NCI-H2081 (cell line): ENCODE data around the gene SLC22A4.

ENCODE experiments used
- DNase-seq, 2 experiments: peaks; one replicate each; lab custom pipeline; 2025; lab: John Stamatoyannopoulos, UW

SLC22A4 gene

DNA sequence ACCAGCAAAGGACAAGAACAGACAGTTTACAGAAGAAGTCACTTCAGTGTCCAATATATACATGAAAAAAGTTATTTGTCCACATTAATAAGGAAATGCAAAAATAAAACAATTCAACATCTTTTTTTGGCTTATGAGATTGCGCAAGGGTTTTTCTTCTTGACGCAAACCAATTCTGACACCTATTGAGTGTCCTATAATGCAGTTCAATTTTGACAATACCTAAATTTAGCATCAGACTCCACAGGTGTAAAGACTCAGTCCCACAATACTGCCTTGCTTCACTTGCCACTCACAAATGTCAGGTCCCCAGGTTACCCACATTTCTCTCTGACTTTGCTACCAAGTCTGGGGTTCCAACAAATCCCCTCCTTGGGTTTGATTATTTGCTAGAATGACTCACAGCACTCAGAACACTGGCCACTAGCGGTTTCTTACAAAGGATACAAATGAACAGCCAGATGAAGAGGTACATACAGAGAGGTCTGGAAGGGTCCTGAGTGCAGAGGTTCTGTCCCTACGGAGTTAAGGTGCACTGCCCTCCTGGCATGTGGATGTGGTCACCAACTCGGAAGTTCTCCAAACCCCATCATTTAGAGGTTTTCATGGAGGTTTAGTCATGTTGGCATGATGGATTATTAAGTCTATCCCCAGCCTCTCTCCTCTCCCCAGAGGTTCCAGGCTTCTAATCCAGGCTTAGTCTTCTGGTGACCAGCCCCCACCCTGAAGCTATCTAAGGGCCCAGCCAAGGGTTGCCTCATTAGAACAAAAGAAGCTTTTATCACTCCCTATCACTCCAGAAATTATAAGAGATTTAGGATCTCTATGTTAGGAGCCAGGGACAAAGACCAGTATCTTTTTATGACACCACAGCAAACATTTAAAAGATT lies 48.3 kb downstream of the SLC22A4 start:
- no peak for DNase-seq

- DNase-seq, result no peak
These were observed 50.8 kb downstream of the SLC22A4 start for GRCh38 chr5:132344775-132345514.

- no peak for DNase-seq
These were observed 59.3 kb downstream of the SLC22A4 start for GRCh38 chr5:132353486-132353995.

- DNase-seq, result no peak
These were observed 60.4 kb downstream of the SLC22A4 start for GRCh38 chr5:132354381-132355139.

DNA sequence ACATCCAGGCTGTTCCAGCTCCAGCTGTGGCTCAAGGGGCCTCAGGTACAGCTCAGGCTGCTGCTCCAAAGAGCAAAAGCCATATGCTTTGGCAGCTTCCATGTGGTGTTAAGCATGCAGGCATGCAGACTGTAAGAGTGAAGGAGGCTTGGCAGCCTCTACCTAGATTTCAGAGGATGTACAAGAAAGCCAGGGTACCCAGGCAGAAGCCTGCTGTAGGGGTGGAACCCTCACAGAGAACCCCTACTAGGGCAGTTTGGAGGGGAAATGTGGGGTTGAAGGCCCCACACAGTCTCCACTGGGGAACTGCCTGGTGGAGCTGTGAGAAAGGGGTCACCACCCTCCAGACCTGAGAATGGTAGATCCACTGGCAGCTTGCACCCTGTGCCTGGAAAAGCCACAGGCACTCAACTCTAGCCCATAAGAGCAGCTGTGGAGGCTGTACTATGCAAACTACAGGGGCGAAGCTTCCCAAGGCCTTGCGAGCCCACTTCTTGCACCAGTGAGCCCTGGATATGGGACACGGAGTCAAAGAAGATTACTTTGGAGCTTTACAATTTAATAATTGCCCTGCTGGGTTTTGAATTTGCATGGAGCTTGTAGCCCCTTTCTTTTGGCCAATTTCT lies 61.1 kb downstream of the SLC22A4 start:
- DNase-seq, result no peak

- DNase-seq, result no peak
These were observed 64.6 kb downstream of the SLC22A4 start for GRCh38 chr5:132358775-132359174.

GRCh38 chr5:132362086-132362485 lies 67.9 kb downstream of the SLC22A4 start:
- DNase-seq, result no peak

GRCh38 chr5:132363431-132364112 lies 69.4 kb downstream of the SLC22A4 start:
- no peak for DNase-seq

- DNase-seq, result no peak
These were observed 70.1 kb downstream of the SLC22A4 start for GRCh38 chr5:132364319-132364718.

DNA sequence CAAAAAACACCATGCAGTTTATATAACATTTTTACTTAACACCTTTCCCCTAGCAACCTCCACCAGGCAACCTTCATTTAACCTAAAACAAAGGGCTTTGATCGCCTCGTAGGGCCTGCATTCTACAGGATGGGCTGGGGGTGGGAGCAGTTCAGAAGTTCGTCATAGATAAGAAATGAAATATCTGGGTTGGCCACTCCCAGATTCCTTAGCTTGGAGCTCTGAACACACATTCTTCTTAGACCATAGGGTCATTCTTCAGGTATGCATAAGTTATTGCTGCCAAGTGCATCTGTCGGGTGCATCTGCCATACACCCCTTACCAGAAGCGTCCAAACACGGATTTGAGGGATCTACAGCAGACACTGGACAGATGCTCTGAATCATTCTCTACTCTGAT lies 71.0 kb downstream of the SLC22A4 start:
- no peak for DNase-seq

DNA sequence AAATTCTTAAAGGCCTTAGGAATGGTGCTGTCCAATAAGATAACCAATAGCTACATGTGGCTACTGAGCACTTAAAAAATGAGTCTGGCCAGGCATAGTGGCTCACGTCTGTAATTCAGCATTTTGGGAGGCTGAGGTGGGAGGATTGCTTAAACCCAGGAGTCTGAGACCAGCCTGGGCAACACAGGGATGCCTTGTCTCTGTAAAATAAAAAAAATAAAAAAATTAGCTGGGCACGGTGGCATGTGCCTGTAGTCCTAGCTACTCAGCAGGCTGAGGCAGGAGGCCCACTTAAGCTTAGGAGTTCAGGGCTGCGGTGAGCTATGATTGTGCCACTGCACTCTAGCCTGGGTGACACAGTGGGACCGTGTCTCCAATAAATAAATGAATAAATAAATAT lies 74.0 kb downstream of the SLC22A4 start:
- no peak for DNase-seq

DNA sequence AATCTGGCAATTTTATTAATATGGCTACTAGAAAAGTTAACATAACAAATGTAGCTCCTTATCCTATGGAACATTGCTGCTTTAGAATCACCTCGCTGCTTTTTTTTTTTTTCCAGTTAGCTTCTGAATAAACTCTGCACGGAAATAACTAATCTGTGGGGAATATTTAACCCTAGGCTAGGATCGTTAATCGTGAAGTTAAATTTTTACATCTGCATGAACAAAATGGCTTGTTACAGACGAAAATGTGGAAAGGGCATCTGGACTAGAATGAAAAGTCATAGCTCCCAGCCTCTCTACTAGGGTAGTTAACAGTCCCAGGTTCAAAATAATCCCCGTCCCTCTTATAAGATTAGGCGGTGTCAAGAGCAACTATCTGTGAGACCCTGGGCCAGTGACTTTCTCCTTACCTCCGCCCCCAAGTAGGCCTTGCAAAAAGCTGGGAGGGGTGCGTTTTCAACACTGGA lies 74.8 kb downstream of the SLC22A4 start:
- DNase-seq, result no peak

DNA sequence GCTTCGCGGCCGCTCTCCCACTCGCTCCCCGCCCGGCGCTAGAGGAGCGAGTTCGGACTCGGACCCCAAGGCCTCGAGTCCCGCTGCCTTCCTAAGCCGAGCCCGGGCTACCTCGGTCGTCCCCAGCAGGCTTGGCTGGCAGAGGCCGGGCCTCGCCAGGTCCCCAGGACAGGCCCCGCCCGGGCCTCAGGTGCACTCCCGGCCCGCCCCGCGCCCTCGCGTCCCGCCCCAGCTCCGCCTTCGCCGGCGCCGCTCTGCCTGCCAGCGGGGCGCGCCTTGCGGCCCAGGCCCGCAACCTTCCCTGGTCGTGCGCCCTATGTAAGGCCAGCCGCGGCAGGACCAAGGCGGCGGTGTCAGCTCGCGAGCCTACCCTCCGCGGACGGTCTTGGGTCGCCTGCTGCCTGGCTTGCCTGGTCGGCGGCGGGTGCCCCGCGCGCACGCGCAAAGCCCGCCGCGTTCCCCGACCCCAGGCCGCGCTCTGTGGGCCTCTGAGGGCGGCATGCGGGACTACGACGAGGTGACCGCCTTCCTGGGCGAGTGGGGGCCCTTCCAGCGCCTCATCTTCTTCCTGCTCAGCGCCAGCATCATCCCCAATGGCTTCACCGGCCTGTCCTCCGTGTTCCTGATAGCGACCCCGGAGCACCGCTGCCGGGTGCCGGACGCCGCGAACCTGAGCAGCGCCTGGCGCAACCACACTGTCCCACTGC lies 75.4 kb downstream of the SLC22A4 start, which contains the start of gene SLC22A5:
SLC22A5 (plus strand) TSS at position 237 of the 707 bp plus-strand sequence; CDS start at position 500, 263 bp downstream.
- peak; percentile 60 to 70 for DNase-seq

GRCh38 chr5:132370181-132370970 lies 76.2 kb downstream of the SLC22A4 start:
- no peak for DNase-seq

GRCh38 chr5:132370971-132371602 lies 76.9 kb downstream of the SLC22A4 start:
- DNase-seq, result no peak

GRCh38 chr5:132371603-132371994 lies 77.4 kb downstream of the SLC22A4 start:
- no peak for DNase-seq

- no peak for DNase-seq
These were observed 77.9 kb downstream of the SLC22A4 start for GRCh38 chr5:132372127-132372526.

DNA sequence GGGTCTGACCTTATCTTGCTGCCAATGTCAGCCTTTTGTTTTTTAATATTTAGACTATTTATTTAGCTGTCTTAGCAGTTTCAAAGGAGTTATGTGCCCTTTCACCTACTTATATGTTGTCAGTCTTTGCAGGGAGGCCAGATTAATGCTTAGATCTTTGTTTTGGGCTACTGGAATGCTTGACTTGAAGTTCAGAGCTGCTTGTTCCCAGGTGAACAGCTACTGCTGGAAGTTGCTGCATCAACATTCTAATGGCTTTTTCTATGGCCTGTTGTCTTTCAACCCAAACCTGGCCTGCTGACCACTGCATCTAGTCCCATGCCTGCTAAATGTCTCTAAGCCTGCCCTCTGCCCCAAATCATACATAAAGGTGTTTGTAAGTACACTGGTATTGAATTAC lies 78.3 kb downstream of the SLC22A4 start:
- DNase-seq, result no peak

GRCh38 chr5:132375957-132376356 lies 81.8 kb downstream of the SLC22A4 start:
- no peak for DNase-seq
